Parathyroid adenoma (tissue), 2 donors: ENCODE measurements around the gene SLC1A1.

Experiments
- H2AFZ ChIP-seq: fragments of 300-600 bp; sonication (generic); one replicate; pipeline ENCODE4 v1.7.0; 2017; ENCODE audit warnings: antibody characterized with exemption, mild to moderate bottlenecking
- H3K27ac ChIP-seq: fragments of 300-600 bp; sonication (generic); one replicate; pipeline ENCODE4 v1.7.0; 2017
- H3K27me3 ChIP-seq: fragments of 300-600 bp; sonication (generic); one replicate; pipeline ENCODE4 v1.7.0; 2017; ENCODE audit warnings: low read length; ENCODE audit not compliant: control insufficient read depth, insufficient read depth
- H3K36me3 ChIP-seq: fragments of 300-600 bp; sonication (generic); one replicate; pipeline ENCODE4 v1.7.0; 2017; ENCODE audit warnings: low read length; ENCODE audit not compliant: control insufficient read depth, insufficient read depth
- H3K4me1 ChIP-seq: fragments of 300-600 bp; sonication (generic); one replicate; pipeline ENCODE4 v1.7.0; 2017; ENCODE audit warnings: control low read depth
- H3K4me2 ChIP-seq: fragments of 300-600 bp; sonication (generic); one replicate; pipeline ENCODE4 v1.7.0; 2017; ENCODE audit warnings: low read length
- H3K4me3 ChIP-seq: fragments of 300-600 bp; sonication (generic); one replicate; pipeline ENCODE4 v1.7.0; 2017; ENCODE audit warnings: low read depth, low read length
- H3K79me2 ChIP-seq: fragments of 300-600 bp; sonication (generic); one replicate; pipeline ENCODE4 v1.7.0; 2017; ENCODE audit warnings: control low read depth
- H3K9ac ChIP-seq: fragments of 300-600 bp; sonication (generic); one replicate; pipeline ENCODE4 v1.7.0; 2017; ENCODE audit warnings: mild to moderate bottlenecking
- H3K9me3 ChIP-seq: fragments of 300-600 bp; sonication (generic); one replicate; pipeline ENCODE4 v1.7.0; 2017; ENCODE audit warnings: low read length; ENCODE audit not compliant: control insufficient read depth
- TF ChIP-seq, protein P1 (sequence below): fragments of 300-600 bp; sonication (generic); IDR thresholded peaks from one replicate; pipeline ENCODE4 v1.7.0; 2017; ENCODE audit warnings: antibody characterized with exemption, mild to moderate bottlenecking
- donor health status: primary hyperparathyroidism.

Gene SLC1A1

DNA sequence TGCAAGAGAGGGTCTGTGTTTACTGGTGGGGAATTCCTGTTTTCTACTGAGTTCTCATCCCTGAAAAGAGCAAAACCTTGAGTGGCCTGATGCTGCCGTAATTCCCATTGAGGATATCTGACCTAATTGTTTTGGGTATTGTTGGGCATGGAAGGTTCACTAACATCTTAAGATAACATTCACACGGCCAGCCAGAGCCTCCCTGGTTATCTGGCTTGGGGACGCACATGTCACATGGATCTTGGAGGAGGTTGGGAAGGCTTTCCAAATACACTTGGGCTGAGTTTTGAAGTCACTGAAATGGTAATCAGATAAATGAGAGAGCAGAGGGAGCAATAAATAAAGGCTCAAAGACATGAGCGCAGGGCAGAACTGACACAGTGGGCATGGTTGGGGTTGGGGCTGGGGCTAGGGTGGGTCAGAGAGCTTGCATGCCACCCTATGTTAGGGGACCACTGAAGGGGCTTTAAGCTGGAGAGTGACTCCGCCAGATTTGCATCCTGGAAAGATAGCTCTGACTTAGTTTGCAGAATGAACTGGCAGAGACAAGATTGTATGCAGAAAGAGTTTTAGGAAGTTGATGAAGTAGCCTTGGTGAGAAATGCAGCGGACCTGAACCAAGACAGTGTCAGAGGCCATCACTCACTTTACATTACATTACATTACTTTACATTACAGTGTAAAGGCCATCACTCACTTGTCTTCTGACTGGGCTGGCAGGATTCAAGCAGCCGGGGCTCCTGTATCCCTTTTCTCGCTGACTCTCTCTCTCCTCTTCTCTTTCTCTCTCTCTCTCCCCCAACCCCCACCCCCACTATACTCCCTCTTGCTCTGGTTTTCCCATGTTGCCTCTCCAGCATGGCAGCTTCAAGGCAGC is 24.2 kb downstream of the SLC1A1 start:
- Histone ChIP-seq H3K27ac (no peak overlapping the region), H3K36me3 (no peaks in the 10 kb centered on the region), H3K79me2 (no peaks in the 10 kb centered on the region), H3K4me2 (no peak overlapping the region), H3K27me3 (no peaks in the 10 kb centered on the region), H3K9ac (no peak overlapping the region), H3K4me3 (no peak overlapping the region), H3K9me3 (no peaks in the 10 kb centered on the region), H3K4me1 (no peaks in the 10 kb centered on the region), H2AFZ (no peak overlapping the region)
- TF ChIP-seq, protein P1, sequence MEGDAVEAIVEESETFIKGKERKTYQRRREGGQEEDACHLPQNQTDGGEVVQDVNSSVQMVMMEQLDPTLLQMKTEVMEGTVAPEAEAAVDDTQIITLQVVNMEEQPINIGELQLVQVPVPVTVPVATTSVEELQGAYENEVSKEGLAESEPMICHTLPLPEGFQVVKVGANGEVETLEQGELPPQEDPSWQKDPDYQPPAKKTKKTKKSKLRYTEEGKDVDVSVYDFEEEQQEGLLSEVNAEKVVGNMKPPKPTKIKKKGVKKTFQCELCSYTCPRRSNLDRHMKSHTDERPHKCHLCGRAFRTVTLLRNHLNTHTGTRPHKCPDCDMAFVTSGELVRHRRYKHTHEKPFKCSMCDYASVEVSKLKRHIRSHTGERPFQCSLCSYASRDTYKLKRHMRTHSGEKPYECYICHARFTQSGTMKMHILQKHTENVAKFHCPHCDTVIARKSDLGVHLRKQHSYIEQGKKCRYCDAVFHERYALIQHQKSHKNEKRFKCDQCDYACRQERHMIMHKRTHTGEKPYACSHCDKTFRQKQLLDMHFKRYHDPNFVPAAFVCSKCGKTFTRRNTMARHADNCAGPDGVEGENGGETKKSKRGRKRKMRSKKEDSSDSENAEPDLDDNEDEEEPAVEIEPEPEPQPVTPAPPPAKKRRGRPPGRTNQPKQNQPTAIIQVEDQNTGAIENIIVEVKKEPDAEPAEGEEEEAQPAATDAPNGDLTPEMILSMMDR: no peak

DNA sequence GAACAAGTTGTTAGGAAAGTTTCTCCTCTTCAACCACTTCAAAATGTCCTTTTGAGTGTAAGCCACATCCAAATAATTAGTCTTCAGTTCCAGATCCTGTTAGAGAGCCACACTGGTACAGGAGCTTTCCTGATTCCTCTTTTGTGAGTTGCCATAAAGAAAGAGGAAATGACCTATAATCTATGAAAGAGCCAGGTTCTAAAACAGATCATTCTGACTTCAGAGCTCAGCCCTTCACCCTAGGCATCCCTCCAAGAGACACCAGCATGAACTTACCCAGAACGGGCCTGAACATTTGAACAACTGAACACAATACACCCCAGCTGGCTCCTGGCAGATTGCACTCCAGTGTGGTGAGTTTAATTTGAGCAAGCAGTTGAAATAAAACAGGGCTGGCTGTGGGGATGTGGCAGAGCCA is 25.7 kb downstream of the SLC1A1 start:
- Histone ChIP-seq H3K4me2 (no peak overlapping the region), H3K4me3 (no peak overlapping the region), H3K36me3 (no peaks in the 10 kb centered on the region), H3K79me2 (no peaks in the 10 kb centered on the region), H3K9me3 (no peaks in the 10 kb centered on the region), H3K27me3 (no peaks in the 10 kb centered on the region), H3K27ac (no peak overlapping the region), H3K9ac (no peak overlapping the region), H3K4me1 (no peaks in the 10 kb centered on the region), H2AFZ (no peak overlapping the region)
- TF ChIP-seq, protein P1: no peak

DNA sequence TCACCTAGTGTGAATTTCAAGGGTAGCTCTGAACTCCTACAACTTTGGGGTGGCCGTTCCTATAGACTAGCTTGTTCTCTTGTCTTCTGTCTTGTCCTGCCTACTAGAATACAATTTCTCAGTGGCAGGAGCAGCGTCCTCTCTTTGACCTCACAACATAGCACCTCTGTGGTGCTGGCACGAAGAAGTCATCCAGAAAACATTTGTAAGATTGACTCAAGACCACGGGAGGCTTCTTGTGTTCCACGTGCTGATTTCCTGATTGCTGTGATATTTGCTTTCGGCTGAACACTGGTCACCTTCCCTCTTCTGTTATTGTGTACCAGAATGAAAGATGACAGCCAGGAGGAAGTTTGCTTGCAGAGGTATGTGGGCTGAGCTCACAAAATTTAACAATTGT is 27.0 kb downstream of the SLC1A1 start:
- no peak overlapping the region for H2AFZ ChIP-seq
- no peaks in the 10 kb centered on the region for H3K79me2 ChIP-seq
- no peaks in the 10 kb centered on the region for H3K27me3 ChIP-seq
- H3K9ac ChIP-seq: no peak overlapping the region
- H3K36me3 ChIP-seq: no peaks in the 10 kb centered on the region
- H3K9me3 ChIP-seq: no peaks in the 10 kb centered on the region
- no peak overlapping the region for H3K27ac ChIP-seq
- H3K4me1 ChIP-seq: no peaks in the 10 kb centered on the region
- H3K4me2 ChIP-seq: no peak overlapping the region
- TF ChIP-seq, protein P1: no peak
- no peak overlapping the region for H3K4me3 ChIP-seq

DNA sequence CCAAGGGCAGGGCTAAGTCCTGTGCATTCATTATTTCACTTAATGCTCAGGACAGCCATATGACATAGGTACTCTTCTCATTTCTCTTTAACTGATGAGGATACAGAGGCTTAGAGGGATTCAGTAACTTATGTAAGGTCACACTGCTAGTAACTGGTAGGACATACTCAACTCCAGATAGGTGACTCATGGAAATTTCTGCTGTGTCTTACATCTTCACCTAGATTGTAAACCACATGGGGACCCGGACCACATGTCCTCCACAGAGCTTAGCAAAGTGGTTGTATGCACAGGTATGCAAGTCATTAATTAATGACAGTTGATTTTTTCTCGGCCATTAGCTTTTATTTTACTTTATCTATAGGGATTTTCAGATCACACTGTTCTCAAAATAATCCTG is 29.3 kb downstream of the SLC1A1 start:
- TF ChIP-seq, protein P1: no peak
- Histone ChIP-seq H3K4me3 (no peak overlapping the region), H3K79me2 (no peaks in the 10 kb centered on the region), H3K27ac (no peak overlapping the region), H3K4me1 (no peaks in the 10 kb centered on the region), H3K4me2 (no peak overlapping the region), H2AFZ (no peak overlapping the region), H3K27me3 (no peaks in the 10 kb centered on the region), H3K9me3 (no peaks in the 10 kb centered on the region), H3K9ac (no peak overlapping the region), H3K36me3 (no peaks in the 10 kb centered on the region)

DNA sequence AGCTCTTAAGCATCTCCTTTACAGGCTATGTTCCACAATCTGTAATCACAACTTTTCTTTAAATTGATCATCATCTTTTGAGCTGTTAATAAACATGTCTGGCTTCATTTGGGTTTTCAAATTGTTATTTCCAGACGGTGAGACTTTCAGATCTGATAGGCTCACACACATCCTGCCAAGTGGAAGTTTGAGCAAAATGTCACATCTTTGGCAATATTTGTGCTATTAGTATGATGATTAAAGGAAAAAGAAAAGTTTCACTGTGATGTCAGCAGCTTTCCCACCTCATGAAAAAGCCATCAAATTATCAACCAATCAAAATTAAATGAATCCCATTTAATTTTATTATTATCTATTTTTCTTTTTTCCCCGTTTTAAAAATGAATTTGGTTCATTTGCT is 29.8 kb downstream of the SLC1A1 start:
- H3K79me2 ChIP-seq: no peaks in the 10 kb centered on the region
- H3K9ac ChIP-seq: no peak overlapping the region
- no peak overlapping the region for H3K27ac ChIP-seq
- no peaks in the 10 kb centered on the region for H3K36me3 ChIP-seq
- H3K27me3 ChIP-seq: no peaks in the 10 kb centered on the region
- TF ChIP-seq, protein P1: no peak
- no peaks in the 10 kb centered on the region for H3K4me1 ChIP-seq
- H3K4me3 ChIP-seq: no peak overlapping the region
- H2AFZ ChIP-seq: no peak overlapping the region
- no peaks in the 10 kb centered on the region for H3K9me3 ChIP-seq
- H3K4me2 ChIP-seq: no peak overlapping the region
